NCI-H128 (cell line): ENCODE results near the gene KCNT2.
"Not testable (repeated sequence)": the region's sequence is repeated elsewhere in the genome, so short reads cannot be mapped to it uniquely, and the experiment has no call there.

Experiments used
- DNase-seq: peaks from one replicate; lab custom pipeline; 2025; ENCODE audit not compliant: unreplicated experiment; lab: John Stamatoyannopoulos, UW

The KCNT2 gene

GRCh38 chr1:196516373-196516772 is 91.9 kb downstream of the KCNT2 start:
- no peak for DNase-seq

GRCh38 chr1:196515904-196516303 is 92.3 kb downstream of the KCNT2 start:
- DNase-seq = no peak

GRCh38 chr1:196513821-196514220 is 94.4 kb downstream of the KCNT2 start:
- no peak for DNase-seq

- DNase-seq = no peak
Measured at GRCh38 chr1:196510451-196510850, 97.8 kb downstream of the KCNT2 start.

- DNase-seq = not testable (repeated sequence)
Measured at GRCh38 chr1:196504224-196504623, 104.0 kb downstream of the KCNT2 start.

- DNase-seq = no peak
Measured at GRCh38 chr1:196502437-196502836, 105.8 kb downstream of the KCNT2 start.

- DNase-seq = no peak
Measured at GRCh38 chr1:196501760-196502428, 106.3 kb downstream of the KCNT2 start.

GRCh38 chr1:196497817-196498216 is 110.4 kb downstream of the KCNT2 start:
- no peak for DNase-seq

GRCh38 chr1:196494766-196495165 is 113.5 kb downstream of the KCNT2 start:
- no peak for DNase-seq

- no peak for DNase-seq
Measured at GRCh38 chr1:196493881-196494280, 114.4 kb downstream of the KCNT2 start.

- DNase-seq = no peak
Measured at GRCh38 chr1:196488579-196488978, 119.7 kb downstream of the KCNT2 start.

- no peak for DNase-seq
Measured at GRCh38 chr1:196486346-196486745, 121.9 kb downstream of the KCNT2 start.

- no peak for DNase-seq
Measured at GRCh38 chr1:196481616-196482015, 126.6 kb downstream of the KCNT2 start.

GRCh38 chr1:196477262-196477661 is 131.0 kb downstream of the KCNT2 start:
- DNase-seq = no peak

GRCh38 chr1:196467230-196467925 is 140.9 kb downstream of the KCNT2 start:
- no peak for DNase-seq

GRCh38 chr1:196466654-196467053 is 141.6 kb downstream of the KCNT2 start:
- DNase-seq = no peak

GRCh38 chr1:196466166-196466565 is 142.1 kb downstream of the KCNT2 start:
- no peak for DNase-seq

- DNase-seq = no peak
Measured at GRCh38 chr1:196464480-196464941, 143.7 kb downstream of the KCNT2 start.

GRCh38 chr1:196462086-196462485 is 146.2 kb downstream of the KCNT2 start:
- no peak for DNase-seq

- no peak for DNase-seq
Measured at GRCh38 chr1:196461521-196461920, 146.7 kb downstream of the KCNT2 start.

GRCh38 chr1:196459383-196459782 is 148.9 kb downstream of the KCNT2 start:
- DNase-seq = no peak

GRCh38 chr1:196454792-196455191 is 153.4 kb downstream of the KCNT2 start:
- no peak for DNase-seq

GRCh38 chr1:196451103-196451502 is 157.1 kb downstream of the KCNT2 start:
- no peak for DNase-seq
